CD4-positive, alpha-beta T cell treated with Interleukin-10 for 1 hour (primary cell): ENCODE measurements around the gene PITPNM3.

ENCODE experiments used
- DNase-seq: peaks from one replicate; pipeline ENCODE4 v3.0.0-alpha.2; 2020

Gene PITPNM3

DNA sequence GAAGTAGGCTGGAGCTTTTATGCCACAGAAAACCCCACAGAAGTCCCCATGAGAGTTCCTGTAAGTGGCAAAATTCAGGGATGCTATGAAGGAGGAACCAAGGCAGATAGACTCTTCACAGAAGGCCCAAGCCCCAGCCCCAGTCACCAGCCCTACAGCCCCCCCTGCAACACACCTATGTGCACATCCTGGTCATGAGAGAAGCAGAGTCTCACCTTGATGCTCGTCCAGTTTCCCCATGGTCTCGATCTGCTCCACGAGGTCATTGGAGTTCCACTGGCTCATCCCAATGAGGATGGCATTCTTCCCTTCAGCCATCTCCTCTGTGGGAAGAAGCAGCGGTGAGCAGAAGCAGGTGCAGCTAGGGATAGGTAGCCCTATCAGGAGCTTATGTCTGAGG is 31.2 kb downstream of the PITPNM3 start:
- DNase-seq = no peak

DNA sequence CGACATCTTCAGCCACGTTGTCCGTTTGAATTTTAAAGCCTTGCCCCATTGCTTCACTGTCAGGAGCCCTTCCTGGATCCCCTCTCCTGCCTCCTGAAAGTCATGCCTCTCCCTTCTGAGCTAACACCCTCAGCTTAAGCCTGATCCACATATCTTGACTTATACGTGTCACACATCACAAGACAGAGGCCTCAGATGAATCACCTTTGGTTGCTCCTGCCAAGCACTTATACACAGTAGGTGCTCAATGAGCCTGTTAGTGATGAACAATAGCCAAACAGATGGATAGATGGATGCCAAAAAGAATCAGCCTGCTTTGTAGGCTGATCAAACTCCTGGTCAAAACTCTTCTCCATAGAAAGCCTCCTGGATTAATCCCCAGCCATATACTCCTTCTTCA is 31.8 kb downstream of the PITPNM3 start:
- no peak for DNase-seq

DNA sequence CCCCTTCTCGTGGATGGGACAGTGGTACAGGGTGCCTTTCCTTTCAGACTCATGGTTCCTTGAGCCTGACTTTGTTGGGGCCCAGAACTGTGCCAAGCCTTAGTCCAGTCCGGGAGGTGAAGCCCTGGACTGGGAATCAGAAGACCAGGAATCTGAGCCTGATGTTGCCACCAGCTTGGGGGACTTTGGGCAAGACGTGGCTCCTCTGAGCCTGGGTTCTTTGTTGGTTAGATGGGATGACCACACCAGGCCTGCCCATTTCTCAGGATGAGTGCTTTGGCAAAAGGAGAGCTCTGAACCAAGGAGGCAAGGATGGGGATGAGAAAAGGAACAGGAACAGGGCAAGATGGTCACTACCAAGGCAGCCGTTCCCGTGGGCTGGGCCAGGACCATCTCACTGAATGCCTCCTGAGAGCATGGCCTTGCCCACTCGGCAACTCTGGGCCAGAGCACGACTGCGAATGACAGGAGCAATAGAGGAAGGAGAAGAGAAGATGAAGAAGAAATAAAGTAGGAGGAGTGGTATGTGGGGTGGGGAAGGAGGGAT is 32.5 kb downstream of the PITPNM3 start:
- DNase-seq = no peak

DNA sequence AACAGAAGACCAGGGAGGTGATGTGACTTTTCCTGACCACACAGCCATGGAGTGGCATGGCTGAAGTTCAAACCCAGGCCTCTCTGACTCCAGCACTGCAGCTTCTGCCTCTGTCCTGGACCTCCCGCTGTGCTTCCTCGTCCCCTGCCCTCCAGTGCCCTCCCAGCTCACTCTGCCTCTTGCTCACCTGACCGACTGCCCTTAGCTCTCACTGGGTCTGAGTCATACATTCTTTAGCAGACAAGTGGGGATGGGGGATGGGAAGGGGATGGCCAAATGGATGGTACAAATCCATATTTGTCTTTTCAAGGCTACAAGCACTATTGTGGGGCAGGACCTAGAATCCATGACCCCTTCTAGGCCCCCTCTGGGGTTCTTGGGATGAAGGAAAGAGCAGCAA is 33.0 kb downstream of the PITPNM3 start:
- DNase-seq = no peak

DNA sequence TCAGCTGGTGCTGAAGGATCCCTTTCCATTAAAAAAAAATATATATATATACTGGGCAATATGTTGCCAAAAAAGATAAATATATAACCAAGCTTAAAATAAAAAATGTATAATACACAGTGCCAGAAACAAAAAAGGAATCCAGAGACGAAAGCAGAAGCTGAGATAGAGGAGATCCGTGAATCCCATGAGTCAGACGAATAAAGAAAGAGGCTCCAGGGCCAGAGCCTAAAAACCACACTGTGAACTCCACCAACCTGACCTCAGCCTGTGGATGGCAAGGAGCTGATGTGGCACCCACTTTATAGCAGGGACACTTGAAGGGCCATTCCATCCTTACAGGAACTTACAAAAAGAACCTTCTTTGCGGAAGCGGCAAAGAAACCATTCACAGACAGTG is 34.8 kb downstream of the PITPNM3 start:
- DNase-seq = no peak

DNA sequence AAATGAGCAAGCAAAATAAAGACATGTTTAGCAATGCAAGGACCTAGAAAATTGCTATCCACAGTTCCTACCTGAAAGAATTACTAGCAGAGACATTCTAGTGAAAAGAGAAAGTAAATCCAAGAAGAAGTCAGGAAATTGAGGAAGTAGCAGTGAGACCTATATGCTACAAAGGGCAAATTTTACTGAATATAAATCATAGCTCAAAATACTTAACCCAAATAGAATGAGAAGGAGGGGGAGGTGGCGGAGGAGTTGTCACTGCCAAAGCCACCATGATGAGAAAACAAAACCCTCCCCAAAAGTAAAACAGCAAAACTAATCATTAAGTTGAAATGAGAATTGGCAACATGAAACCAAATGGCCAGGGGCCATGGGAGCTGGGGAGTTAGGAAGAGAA is 39.3 kb downstream of the PITPNM3 start:
- no peak for DNase-seq

DNA sequence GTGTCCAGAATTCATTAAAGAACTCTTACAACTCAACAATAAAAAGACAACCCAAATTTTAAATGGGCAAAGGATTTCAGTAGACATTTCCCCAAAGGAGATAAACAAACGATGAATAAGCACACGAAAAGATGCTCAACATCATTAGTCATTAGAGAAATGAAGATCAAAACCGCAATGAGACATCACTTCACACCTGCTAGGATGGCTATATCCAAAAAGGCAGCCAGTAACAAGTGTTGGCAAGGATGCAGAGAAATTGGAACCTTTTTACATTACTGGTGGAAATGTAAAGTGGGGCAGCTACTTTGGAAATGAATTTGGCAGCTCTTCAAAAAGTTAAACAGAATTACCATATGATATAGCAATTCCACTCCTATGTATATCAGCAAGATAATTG is 42.0 kb downstream of the PITPNM3 start:
- no peak for DNase-seq

DNA sequence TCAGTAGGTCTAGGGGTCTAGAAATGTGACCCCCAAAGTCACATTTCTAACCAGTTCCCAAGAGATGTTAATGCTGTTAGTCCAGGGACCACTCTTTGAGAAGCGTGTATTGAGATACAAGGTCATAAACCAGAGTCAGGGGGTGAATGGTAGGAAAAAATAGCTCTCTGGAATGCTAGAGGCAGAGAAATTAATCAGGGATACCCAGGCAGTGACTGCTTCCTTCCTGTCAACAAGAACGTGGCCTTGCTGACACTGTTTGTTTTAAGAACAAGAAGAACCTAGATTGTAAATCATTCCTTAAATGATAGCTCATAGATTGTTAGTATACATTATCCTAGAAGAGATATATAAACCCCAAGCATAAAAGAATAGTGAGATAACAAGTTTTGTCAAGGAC is 43.8 kb downstream of the PITPNM3 start:
- DNase-seq = no peak

DNA sequence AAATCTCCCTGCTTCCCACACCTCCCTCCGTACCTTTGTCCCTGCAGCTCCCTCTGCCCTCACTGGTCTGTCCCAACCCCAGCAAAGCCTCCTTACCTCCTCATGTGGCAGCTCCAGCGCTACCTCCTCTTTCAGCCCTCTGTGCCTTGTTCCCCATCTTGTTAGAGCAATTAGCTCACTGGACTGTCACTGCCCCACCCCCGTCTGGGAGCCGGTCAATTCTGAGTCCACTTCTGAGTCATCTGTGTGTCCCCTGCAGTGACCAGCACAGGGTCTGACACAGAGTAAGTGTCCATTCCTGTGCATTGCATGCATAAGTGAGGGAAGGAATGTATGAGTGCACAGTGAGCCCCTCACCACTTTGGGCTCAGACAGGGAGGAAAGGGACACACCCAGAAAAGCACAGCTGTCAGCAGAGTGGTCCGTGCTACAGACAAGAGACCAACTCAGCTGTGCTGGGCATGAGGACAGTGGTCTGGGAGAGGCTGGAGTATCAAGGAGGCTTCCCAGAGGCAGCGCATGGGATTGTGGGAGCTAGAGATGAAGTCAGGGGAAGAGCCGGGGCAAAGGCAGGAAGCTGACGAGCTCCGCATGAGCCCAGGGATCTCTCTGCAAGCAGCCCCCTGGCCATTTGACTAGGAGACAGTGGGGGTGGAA is 45.9 kb downstream of the PITPNM3 start:
- no peak for DNase-seq

DNA sequence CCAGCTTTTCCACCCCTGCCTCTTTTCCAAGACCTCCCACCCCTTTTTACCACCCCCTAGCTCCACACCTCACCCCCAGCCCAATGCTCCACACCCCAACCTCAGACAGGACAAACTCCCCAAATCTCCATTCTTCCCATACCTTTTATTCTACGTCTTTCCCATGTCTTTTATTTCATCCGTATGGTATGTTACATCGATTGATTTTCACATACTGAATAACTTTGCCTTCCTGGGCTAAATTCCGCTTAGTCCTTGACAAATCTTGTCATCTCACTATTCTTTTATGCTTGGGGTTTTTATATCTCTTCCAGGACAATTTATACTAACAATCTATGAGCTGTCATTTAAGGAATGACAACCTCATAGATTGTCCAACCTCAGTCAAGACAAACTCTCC is 46.4 kb downstream of the PITPNM3 start:
- no peak for DNase-seq

DNA sequence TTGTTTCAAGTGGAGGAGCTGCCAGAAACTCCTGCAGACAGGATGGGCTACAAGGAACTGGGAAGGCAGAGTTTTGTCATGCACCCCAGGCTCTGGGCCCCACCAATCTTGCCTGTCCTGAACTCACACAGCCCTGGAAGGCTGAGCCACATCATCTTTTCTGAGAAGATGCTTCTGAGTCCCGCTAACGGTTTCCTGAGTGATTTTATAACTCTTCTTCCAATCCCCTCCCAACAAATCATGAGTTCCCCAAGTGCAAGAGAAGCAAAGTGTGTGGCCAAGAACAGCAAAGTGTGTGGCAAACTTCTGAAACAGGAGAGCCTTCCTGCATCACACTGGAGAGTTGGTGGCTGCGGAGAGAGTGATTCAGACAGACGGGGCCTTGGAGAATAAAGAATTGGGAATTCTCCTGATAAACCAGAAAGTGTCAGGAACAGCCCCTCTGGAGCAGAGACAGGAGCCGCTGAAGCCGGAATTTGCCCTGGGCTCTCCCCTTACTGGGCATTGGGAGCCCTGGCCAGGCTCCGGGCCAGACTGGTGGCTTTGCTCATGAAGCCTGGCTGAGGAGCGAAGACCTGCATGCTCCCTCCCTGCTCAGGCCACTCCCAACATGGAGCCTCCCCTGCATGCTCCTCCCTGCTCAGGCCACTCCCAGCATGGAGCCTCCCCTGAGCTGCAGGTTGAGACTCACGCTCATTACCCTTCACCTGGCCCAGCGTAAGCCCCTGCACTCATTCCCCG is 47.2 kb downstream of the PITPNM3 start:
- DNase-seq = no peak

DNA sequence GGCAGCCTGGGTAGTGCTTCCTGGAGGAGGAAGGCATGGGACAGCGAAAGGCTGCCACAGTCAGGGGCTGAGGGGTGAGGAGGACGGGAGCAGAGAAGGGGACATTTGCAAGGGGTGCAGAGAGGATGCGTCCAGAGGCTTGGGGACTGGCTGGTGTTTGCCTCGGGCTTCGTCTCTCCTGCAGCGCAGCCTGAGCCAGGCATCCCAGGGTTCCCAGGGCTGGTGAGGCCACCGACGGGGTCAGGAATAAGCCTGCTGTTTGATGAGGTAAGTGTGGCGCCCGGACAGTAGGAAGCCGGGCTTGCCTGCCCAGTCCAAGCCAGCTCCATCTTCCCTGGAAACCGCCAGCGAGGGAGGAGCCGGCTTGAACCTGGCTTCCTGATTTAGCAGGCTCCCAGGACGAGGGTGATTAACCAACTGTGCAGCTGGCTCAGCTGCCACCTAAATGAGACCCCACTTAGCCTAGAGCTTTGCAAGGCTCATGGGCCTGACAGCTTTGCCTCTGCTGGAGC is 47.8 kb downstream of the PITPNM3 start:
- DNase-seq = no peak

DNA sequence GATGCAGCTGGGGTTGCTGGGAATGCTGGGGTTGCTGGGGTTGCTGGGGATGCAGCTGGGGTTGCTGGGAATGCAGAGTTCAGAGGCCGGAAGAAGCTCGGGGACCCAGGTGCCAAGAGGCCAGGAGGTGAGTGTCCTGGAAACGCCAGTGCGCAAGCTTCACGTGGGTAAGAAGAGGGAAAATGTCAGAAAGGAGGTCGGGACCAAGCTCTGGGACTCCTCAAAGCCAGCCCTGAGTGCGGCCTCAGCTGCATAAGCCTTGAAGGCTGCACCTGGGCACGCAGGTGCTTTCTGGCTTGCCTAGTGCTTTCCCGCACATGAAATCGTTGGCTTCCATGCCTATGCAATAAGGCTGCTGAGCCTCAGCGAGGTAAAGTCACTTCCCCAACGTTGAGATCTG is 48.3 kb downstream of the PITPNM3 start:
- no peak for DNase-seq

DNA sequence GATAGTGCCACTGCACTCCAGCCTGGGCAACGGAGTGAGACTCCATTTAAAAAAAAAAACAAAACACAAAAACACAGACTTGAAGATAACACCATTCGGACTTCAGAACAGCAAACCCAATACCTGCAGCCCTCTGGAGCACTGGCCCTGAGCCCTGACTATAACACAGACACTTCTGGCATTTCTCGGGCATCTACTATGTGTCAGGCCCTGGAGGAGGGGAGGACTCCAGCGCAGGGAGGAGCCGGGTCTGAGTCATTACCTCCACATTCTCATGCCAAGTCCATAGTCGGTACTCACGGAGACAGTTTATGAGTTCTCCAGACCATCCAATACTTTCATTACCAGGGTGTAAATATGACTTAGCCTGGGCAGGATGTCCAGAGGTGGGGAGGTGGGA is 48.8 kb downstream of the PITPNM3 start:
- no peak for DNase-seq

DNA sequence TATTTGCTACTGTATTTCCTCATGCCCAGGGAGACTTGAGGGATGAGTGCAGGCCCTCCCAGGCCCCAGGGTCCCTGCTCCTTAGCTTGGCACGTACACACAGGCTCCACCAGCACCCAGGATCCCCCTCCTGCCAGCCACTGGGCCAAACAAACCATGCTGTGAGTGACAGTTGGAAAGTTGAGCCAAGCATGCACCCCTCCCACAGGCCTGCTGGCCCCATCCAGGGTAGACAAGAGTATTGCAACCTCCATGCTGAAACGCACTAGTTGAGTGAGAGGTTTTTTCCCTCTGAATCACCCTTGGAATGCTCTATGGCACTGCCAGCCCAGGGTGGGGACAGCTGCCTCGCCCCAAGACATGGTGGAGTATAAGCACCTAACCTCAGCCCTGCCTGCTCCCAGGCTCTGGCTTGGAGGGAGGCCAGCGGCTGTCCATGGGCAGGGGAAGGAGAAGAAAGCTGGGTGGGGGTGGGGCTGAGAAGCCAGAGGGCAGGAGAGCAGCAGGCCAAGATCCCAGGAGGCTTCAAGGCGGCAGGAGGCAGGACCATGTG is 49.6 kb downstream of the PITPNM3 start:
- DNase-seq = no peak

DNA sequence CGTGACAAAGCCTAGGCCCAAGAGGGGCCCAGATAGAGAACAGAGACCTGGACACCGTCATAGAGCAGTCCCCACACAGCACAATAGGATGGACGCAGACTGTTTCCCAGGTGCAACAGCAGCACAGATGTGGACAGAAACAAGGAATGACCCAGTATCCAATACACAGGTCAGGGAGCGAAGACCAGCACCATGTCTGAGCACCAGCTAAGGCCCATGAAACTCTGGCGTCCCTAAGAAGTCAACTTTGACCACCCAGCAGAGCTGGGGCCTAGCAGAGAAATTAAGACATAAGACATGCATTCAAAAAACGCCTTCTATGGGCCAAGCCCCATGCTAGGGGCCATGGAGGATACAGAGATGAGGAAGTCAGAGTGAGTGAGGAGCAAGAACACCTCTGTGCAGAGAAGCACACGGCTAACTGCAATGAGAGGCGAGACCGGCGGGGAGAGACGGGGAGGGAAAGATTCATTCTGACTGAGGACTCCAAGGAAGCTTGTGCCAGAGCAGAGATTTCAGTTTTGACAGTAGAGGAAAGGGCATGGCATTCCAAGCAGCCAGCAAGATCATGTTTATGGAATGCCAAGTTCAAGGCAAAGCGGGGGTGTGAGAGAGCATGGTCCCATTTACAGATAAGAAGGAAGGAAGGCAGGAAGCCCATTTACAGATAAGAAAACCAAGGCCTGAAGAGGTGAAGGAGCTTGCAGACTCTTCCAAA is 50.8 kb downstream of the PITPNM3 start:
- DNase-seq = no peak

DNA sequence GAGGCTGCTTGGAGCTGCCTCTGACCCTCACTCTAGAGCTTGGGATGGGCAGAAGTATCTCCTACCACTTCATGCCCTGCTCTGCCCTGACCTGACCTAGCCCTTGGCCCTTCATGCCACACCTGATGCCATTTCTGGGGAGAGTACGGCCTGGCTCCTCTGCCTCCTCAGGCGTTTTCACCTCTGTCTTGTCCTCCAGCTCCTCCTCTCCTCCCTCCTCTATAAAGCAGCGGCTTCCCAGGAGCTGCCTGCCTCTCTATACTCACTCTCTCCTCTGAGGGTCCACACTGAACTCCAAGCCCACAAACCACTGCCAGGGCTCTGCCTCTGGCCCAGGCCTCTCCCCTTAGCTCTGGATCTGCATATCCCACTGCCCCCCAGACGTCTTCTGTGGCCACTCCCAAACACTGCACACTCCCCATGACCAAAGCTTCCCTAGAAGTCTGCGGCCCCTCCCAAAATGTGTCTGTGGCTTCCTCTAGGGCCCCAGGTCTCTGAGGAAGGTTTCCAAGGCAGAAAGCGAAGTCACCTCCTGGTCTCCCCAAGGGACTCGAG is 52.6 kb downstream of the PITPNM3 start:
- no peak for DNase-seq

DNA sequence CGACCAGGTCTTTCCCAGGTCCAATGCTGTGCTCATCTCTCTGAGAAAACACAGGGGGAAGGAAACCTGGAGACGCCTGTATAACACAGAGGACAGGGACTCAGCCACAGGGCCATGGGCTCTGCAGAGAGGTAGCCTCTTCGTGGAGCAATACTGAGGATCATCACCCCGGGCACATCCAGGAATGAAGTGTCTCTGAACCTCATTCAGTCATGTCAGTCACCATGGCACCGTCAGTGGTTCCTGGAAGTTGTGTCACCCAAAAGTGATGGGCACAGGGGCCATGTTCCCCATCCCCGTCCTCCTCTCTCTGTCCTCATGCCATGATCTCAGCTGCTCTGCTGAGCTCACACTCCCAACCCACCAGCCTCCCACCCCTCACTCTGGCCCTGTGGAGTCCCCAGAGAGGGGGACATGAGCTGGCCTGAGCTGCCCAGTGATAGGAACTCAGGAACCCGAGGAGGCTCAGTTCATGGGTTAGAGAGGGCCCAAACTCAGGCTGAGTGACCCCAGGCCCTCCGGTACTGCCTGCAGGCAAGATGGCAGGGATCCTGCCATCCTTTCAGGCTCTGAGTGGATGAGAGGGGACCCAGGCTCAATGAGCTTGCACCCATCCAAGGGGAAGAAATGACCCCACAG is 53.4 kb downstream of the PITPNM3 start:
- DNase-seq = no peak

DNA sequence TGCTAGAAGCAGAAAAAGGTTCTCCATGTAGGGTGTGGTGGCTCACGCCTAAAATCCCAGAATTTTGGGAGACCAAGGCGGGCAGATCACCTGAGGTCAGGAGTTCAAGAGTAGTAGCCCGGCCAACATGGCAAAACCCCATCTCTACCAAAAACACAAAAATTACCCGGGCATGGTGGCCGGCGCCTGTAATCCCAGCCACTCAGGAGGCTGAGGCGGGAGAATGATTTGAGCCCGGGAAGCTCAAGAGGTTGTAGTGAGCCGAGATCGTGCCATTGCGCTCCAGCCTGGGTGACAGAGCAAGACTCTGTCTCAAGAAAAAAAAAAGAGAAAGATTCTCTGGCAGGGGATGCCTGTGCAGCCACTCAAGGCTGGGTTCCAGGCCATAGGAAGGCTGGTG is 54.2 kb downstream of the PITPNM3 start:
- no peak for DNase-seq

DNA sequence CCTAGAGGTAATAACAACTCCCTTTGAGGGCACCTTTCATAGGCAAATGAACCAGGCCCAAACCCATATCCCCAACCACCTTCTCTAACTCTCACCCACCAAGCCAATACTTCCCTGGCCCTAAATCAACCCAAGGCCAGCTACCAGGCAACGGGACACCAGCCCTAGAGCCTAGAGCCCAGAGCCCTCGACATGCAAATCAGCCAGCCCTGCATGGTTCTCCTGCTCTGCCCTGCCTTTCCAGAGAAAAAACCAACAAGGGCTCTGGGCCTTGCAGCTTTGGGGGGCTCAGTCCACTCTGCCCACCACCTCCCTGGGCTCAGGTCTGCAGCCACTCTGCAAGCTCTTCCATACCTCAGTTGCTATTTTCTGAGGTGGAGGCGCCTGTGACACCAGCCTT is 55.0 kb downstream of the PITPNM3 start:
- DNase-seq = no peak

DNA sequence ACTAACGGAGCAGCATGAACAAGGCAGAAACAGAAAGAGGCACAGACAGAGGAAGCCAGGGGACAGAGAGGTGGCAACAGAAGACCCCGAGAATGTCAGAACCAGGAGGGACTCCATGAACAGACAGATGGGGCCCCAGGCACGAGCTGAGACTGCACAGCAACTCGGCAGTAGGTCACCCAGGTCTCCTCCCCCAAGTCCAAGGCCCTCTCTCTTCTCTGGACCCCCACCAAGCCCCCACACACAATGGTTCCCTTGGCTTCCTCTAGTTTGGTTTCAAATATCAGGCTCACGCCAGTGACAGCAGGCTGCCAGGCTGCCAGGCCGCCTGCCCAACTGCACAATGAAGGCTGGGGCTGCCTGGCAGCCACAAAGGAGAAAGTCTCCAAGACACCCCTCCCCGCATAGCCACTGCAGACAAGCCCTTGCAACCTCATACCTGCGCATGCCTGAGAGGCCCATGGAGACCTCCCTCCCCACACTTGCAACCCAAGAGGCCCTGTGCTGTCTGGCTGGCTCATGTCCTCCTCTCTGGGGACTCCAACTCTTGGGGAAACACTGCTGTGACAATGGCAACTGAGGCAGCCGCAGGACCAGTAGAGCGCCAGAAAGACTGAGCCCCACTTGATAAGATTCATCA is 57.3 kb downstream of the PITPNM3 start:
- DNase-seq = no peak

DNA sequence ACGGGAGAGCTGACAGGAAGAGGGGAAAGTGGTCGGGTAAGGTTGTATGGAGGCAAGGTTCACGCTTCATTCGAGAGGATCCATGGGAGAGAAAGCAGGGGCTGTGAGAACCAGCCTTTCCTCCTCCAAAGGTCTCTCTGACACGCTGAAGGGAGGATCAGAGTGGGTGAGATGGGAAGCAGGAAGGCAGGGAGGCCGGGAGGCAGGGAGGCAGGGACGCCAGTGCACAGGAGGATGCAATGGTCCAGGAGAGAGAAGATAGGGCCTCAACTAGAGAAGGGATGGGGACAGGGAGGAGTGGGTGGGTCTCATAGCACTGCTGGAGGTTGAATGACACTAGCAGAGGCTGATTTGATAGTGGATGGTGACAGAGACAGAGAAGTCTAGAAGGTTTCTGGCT is 58.0 kb downstream of the PITPNM3 start:
- no peak for DNase-seq
